Esophagus muscularis mucosa (tissue), 4 donors: Measurements from ENCODE around the gene CACHD1. TPM values are rescaled to one million over a fixed set of nuclear protein-coding genes. Genes with fewer than 3 reads are reported as not detected.
"Not testable (repeated sequence)": the region's sequence is repeated elsewhere in the genome, so short reads cannot be mapped to it uniquely, and the experiment has no call there.

Experiments used
- DNase-seq: peaks from one replicate; pipeline ENCODE4 v3.0.0-alpha.2; 2017; ENCODE audit errors: extremely low spot score
- H3K27ac ChIP-seq, 4 donors: fragments of 200-600 bp; sonication (generic); replicated peaks in 1 of 4; 1 replicate in 3 of 4; 2 replicates in 1 of 4; pipeline ENCODE4 v1.5.1; 2016 to 2019; ENCODE audit warnings: mild to moderate bottlenecking in 1 of 4
- H3K27me3 ChIP-seq, 4 donors: fragments of 200-600 bp; sonication (generic); one replicate each; pipeline versions ENCODE4 v1.5.1 to v1.6.0; 2016 to 2019
- H3K36me3 ChIP-seq, 4 donors: fragments of 200-600 bp; sonication (generic); one replicate each; pipeline ENCODE4 v1.5.1; 2016 to 2019
- H3K4me1 ChIP-seq, 4 donors: fragments of 200-600 bp; sonication (generic); one replicate each; pipeline ENCODE4 v1.5.1; 2016 to 2019
- H3K4me3 ChIP-seq, 4 donors: fragments of 200-600 bp; sonication (generic); 1 replicate in 2 of 4; 2 replicates in 2 of 4; pipeline ENCODE4 v1.5.1; 2016 to 2019; ENCODE audit warnings: mild to moderate bottlenecking in 4 of 4, moderate library complexity in 1 of 4
- H3K9me3 ChIP-seq, 4 donors: fragments of 200-600 bp; sonication (generic); 1 replicate in 3 of 4; 2 replicates in 1 of 4; pipeline ENCODE4 v1.5.1; 2016 to 2019
- CTCF ChIP-seq, 3 experiments: fragments of 200-600 bp in 2 of 3; fragments of 450-650 bp in 1 of 3; sonication (generic) in 2 of 3; IDR thresholded peaks; one replicate each; pipeline ENCODE4 v1.5.1; 2017 to 2019; ENCODE audit warnings: antibody characterized with exemption in 3 of 3, mild to moderate bottlenecking in 2 of 3, moderate library complexity in 1 of 3
- EP300 ChIP-seq: sonication (generic); formaldehyde crosslinking; IDR thresholded peaks from one replicate; pipeline ENCODE4 v1.6.1; 2017; ENCODE audit warnings: antibody characterized with exemption
- POLR2A ChIP-seq: fragments of 450-650 bp; IDR thresholded peaks from one replicate; pipeline ENCODE4 v1.6.1; 2017; ENCODE audit warnings: antibody characterized with exemption, moderate library complexity, mild to moderate bottlenecking, low read depth
- POLR2AphosphoS5 ChIP-seq, 2 donors: sonication (generic); formaldehyde crosslinking; IDR thresholded peaks; one replicate each; pipeline ENCODE4 v1.6.1; 2017; ENCODE audit warnings: antibody characterized with exemption in 2 of 2
- WGBS: methylation state at CpG from one replicate; pipeline ENCODE4 v1.1.5; 2018; 5-methylcytosine and 5-hydroxymethylcytosine counted together
- intact Hi-C: fragments of 100-400 bp; cut with DNase I; formaldehyde crosslinking; loops from one replicate; pipeline ENCODE4 v1.15.1; 2023
- total RNA-seq, 4 donors: library from RNA; depleted of rRNA; stranded (reverse); fragments of >200 nt; gene quantifications; one replicate each; pipeline versions ENCODE4 v1.1.0 to v1.2.1, GENCODE V29; 2016

CACHD1 gene
- total RNA-seq, 4 donors from 2014 or later = 6.6 to 10.7 (median 10.1) TPM

- intact Hi-C loops = loop anchor here (5.0 kb wide), 1 partner anchor 45 kb away; no protein-coding TSS in a partner anchor
- TF ChIP-seq EP300 = no peak
- TF ChIP-seq POLR2A = no peak
- TF ChIP-seq POLR2AphosphoS5 (IDR thresholded peaks at IDR 0.05) = no peak
- TF ChIP-seq CTCF (IDR thresholded peaks at IDR 0.05) = no peak
- no peaks in the 10 kb centered on the region for H3K36me3 ChIP-seq
- no peaks in the 10 kb centered on the region for H3K27me3 ChIP-seq
- 93% methylated on average over 3 of the region's 3 CpGs for WGBS
- H3K9me3 ChIP-seq = no peaks in the 10 kb centered on the region
- no peak for DNase-seq
- no peak overlapping the region for H3K27ac ChIP-seq
- H3K4me1 ChIP-seq = peaks cover 0 to 16% (median 10%) of the 10 kb centered on the region in 4 donors
- no peak overlapping the region for H3K4me3 ChIP-seq
These were observed 226.9 kb downstream of the CACHD1 start for GRCh38 chr1:64696879-64697278.

- no peaks in the 10 kb centered on the region for H3K36me3 ChIP-seq
- intact Hi-C loops = loop anchor here (5.0 kb wide), 1 partner anchor 43 kb away; no protein-coding TSS in a partner anchor
- H3K4me3 ChIP-seq = no peak overlapping the region
- no peaks in the 10 kb centered on the region for H3K9me3 ChIP-seq
- no peak overlapping the region for H3K27ac ChIP-seq
- no peak for DNase-seq
- 74% methylated on average over 8 of the region's 8 CpGs for whole genome bisulfite sequencing
- no peaks in the 10 kb centered on the region for H3K4me1 ChIP-seq
- no peaks in the 10 kb centered on the region for H3K27me3 ChIP-seq
- TF ChIP-seq EP300 (no peak), POLR2AphosphoS5 (IDR thresholded peaks at IDR 0.05) (no peak), CTCF (IDR thresholded peaks at IDR 0.05) (no peak), POLR2A (no peak)
These were observed 229.4 kb downstream of the CACHD1 start for GRCh38 chr1:64699327-64699726.

- Histone ChIP-seq H3K4me1 (no peaks in the 10 kb centered on the region), H3K9me3 (no peaks in the 10 kb centered on the region), H3K27me3 (no peaks in the 10 kb centered on the region), H3K36me3 (no peaks in the 10 kb centered on the region), H3K27ac (no peak overlapping the region), H3K4me3 (no peak overlapping the region)
- 89% methylated on average over 5 of the region's 5 CpGs for WGBS
- intact Hi-C loops = no loop called here
- no peak for DNase-seq
- no peak for TF ChIP-seq POLR2AphosphoS5 (IDR thresholded peaks at IDR 0.05)
- no peak for TF ChIP-seq CTCF (IDR thresholded peaks at IDR 0.05)
- no peak for TF ChIP-seq POLR2A
- TF ChIP-seq EP300 = no peak
These were observed 231.1 kb downstream of the CACHD1 start for GRCh38 chr1:64701071-64701470.

- intact Hi-C loops = no loop called here
- 71% methylated on average over 2 of the region's 2 CpGs for WGBS
These were observed 232.0 kb downstream of the CACHD1 start for GRCh38 chr1:64701886-64702285.

GRCh38 chr1:64702670-64703069 lies 232.7 kb downstream of the CACHD1 start:
- H3K4me1 ChIP-seq, DNase-seq, H3K4me3 ChIP-seq, H3K36me3 ChIP-seq, intact Hi-C loops, H3K27me3 ChIP-seq, H3K27ac ChIP-seq, H3K9me3 ChIP-seq: not testable (repeated sequence)
- WGBS = 85% methylated on average over 3 of the region's 3 CpGs

More at GRCh38 chr1:64701886-64702285, 232.0 kb downstream of the CACHD1 start:
- Histone ChIP-seq H3K36me3 (no peaks in the 10 kb centered on the region), H3K4me1 (no peaks in the 10 kb centered on the region), H3K4me3 (no peak overlapping the region), H3K27ac (no peak overlapping the region), H3K27me3 (no peaks in the 10 kb centered on the region), H3K9me3 (no peaks in the 10 kb centered on the region)
- TF ChIP-seq POLR2A = no peak
- TF ChIP-seq POLR2AphosphoS5 (IDR thresholded peaks at IDR 0.05) = no peak
- TF ChIP-seq CTCF (IDR thresholded peaks at IDR 0.05) = no peak
- TF ChIP-seq EP300 = no peak
- no peak for DNase-seq
